Measurements from ENCODE around the gene ANKRD31.
"Not testable (repeated sequence)": the region's sequence is repeated elsewhere in the genome, so short reads cannot be mapped to it uniquely, and the experiment has no call there.

Gene ANKRD31, protein sequence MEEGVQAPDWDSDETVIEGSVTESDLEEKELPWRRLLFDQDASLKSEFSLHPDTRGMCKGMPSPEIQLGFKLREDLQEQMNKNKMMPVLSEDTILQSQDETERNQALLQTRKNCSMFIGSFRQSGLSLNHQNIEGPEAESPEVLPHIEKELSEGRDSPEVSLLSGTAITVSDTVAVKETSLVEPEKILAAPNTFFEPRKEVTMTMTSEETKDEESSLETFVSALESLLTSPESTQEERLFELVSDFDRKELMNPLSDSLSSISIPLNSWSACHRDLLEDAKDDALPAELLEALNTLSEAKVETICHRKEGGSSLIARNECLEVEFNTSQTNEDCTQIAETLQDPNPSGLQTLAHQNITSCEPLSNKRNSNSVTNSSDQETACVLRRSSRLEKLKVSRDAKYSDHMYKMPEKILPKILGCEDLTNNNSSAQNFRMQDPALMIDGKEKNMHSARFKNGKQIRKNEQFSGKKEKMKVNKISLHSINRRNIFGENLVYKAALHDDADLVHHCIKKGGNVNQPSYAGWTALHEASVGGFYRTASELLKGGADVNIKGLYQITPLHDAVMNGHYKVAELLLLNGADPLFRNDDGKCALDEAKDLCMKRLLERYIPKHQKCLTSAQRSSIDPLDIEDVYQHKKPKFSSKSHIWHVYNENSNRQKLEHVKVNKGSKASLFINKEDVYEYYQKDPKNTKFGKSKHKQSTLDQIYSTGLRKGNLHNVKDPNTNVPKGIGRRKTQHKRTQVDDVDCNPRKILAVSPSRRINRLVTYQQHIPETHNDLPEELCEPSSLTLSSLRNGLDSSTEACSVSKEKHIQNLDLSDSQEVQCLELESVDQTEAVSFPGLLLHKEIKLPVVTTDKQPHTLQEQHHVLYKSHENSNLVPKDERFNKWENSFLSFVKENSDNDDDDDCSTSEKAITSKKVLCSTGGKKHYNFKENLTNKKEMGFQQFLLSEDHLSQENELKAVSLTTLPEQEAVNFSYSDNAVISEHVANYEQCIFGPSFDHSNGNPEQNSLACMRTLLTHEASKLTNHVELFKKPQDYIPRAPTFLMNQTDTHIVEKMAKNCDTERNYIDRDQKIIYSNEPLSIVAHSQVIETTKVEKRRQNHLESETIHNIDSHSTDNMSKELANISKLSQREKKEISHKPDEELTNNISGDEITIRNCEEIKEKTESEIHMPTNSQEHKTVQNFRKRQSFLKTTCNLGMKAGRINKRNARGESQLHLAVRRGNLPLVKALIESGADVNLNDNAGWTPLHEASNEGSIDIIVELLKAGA (N-terminal part only)

DNA sequence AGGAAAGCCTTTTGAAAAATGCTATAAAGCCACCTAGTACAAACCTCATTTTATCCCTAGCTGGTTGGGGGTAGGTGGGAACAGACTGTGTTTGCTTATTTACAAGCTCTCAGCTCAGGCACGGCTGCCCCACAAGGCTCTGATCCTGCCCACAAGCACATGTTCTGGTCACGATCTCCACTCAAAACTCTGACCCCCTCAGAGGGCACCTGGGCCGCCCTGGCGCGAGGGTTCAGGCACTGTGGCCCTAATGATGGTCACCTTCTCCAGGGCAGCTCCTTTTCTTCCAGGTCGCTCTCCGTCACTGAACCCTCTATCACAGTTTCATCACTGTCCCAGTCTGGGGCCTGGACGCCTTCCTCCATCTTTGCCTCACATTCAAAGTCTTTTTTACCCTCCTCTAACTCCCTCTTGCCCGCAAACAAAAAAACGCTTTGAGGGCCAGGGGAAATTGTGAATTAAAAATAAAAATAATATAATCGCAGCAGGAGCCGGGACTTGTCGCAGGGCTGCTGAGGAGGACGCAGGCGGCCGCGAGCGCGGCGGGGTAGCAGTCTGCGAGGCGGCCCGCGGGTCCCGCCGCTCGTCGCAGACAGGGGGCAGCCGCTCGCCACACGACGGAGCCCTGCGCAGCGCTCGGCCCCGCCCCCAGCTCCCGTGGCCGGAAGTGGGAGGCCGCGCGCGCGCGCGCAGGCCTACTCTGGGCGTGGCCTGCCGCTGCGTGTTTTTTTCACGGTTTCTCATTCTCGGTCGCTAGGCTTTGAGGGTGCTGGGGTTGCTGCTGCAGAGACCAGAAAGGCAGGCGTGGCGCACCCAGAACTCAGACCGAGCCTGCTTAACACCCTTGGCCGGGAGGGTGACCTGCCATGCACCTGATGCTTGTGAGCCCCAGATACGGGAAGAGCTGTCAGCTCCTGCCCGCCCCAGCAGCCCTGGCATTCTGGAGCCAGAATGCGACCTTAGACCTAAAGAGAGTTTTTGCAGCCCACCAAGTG lies at the start of gene ANKRD31:
TSS of gene ANKRD31 (minus strand) at position 557 of the 995 bp plus-strand sequence. CDS start at position 365, 192 bp downstream.
- DNase-seq = peak; percentile 92

DNA sequence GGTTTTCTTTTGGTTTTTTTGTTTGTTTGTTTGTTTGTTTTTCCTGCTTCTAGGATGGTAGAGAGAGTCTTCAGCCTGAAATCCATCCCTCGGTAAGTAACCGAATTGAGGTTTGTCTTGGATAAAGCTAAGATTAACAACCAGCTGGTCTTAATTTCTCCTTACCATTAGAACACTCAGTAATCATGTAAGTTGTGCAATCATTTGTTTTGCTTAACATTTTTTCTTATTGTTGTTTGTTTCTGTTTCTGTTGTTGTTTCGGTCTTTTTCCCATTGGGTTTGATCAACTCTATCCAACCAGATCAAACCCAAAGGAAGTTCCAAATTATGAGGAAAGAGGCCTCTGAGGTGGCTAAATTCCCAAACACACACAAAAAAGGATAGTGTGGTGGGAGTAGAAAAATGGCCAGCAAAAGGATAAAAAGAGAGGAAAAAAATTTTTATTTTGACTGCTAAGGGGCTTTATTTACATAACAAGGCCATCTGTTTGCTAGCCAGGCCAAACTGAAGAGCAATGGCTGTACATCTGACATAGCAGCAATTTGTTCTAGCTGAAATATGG lies 49.6 kb upstream of the ANKRD31 start:
- DNase-seq = no peak

DNA sequence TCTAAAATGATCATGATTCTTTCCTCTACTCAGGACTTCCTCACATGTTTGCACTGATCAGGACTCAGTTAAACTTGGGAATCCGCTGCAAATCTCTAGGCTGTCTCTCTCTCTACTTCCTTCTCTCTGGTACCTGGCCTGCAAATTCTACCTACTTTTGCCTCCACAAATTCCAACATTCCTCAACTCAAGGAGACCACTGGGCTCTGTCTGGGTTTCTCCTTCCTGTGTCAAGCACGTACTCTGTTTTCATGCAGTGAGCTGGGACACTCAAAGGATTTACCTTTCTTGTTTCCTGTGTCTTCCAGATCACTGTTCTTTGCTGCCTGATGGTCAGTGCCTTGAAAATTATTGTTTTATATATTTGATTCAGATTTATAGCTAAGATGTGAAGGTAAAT lies 45.9 kb upstream of the ANKRD31 start:
- no peak for DNase-seq

DNA sequence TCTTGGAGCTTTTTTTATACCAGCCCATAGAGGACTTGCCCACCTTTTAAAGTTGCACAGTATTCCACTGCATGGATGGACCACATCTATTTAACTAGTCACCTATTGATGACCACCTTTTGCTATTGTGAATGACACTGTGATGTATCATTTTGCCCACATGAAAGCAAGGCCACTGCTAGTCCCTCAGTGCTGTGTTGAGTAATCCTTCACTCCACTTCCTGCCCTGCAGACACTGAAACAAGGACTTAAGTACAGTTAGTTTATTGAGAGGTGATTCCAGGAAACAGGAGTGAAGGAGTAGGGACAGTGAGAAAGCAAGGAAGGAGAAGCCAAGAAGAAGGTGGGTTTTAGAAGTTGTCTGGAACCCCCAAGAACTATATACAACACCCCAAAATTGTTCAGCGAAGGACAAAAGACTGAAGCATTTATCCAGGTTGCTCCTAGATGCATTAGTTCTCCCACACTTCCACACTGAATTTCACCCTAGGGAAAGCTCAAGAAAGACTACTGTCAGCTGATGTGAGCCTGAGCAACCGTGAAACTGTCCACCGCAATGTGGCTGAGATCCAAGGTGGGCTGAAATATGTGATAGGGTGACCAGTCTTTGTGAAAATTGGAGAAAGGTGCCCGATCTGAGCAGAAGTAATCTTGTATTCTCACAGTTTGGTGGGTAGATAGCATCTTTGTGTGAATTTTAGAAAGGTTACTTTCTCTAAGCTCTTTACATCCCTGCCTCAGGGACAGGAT lies 45.2 kb upstream of the ANKRD31 start:
- no peak for DNase-seq

DNA sequence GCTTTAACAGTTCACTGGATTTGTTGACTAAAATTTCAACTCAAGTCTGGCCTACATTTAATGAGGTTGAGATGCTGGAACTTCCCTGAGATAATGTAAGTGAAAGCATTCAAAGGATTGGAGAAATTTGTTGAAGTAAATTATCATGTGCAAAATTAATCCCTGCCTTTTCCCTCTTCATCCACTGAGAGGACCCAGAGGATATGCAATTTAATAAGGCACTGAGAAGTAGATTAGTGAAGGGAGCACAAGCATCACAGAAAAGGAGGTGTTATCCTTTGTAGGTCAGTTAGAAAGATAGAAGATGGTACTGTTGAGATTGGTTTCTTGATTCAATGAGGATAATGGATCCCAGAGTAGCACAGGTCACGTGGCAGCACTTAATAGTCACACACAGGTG lies 42.6 kb upstream of the ANKRD31 start:
- DNase-seq = no peak

DNA sequence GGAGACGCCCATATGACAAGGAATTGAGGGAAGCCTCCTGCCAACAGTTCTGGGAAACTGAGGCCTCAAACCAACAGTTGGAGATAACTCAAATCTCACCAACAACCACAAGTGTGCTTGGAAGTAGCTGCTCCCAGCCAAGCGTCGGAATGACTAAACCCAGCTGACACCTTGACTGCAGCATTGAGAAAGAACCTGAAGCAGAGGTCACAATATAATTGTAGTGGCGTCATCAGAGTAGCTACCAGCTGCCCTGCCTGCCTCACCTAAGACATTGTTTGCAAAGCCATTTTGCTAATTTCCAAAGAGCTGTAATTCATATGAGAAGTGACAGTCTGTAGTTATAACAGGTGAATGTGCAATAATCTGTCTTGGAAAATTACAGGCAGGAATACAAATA lies 40.8 kb upstream of the ANKRD31 start:
- no peak for DNase-seq

DNA sequence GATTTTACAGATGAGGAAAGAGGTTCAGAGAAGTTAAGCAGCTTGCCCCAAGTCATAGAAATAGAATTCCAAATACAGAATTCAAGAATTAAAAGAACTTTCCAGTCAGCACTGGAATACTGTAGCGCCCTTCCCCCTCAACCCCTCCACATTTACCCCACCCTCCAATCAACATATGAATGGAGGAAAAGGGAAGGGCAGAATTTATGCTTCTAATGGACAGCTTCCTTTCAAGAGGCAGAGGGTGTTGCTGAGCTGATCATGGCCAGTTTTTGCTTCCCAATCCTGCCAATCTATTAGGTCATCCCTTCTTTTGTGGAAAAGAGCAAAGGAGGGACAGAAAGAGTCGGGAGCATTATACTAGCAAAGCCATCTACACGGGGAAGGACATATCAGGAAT lies 39.1 kb upstream of the ANKRD31 start:
- no peak for DNase-seq

DNA sequence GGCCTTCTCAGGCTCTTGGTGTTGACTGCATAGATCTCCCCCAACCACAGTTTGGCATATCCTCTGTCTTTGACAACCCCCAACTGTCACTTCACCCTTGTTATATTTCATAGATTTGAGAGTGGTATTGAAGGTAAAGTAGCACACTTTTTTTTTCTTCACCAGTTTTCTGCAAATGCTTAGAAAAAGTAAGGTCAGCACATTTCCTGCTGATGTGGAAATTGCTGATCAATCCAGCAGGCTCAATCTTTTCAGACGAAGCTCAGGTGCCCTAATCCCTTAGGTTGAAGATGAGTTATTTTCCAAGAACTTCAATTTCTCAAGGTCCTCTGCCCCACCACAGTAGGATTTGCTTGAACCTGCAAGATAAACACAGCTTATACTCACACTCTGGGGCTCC lies 38.5 kb upstream of the ANKRD31 start:
- DNase-seq = no peak

DNA sequence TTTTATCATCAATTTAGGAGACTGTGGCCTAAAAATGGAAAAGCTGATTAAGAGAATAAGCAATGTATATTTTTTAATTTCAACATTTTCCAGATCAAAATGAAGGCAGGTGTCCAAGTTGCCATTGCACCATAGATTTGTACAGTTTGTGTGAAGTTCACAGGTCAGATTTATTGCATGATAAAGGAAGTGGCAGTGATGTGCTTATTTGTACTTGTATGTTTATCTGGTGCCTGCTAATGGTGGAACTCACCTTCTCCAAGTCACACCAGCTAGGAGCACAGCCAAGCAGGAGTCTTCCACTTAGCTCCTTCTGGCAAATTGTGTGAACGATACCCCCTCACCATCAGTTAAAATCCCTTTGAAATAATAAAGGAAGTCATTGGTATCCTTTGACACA lies 37.8 kb upstream of the ANKRD31 start:
- no peak for DNase-seq

DNA sequence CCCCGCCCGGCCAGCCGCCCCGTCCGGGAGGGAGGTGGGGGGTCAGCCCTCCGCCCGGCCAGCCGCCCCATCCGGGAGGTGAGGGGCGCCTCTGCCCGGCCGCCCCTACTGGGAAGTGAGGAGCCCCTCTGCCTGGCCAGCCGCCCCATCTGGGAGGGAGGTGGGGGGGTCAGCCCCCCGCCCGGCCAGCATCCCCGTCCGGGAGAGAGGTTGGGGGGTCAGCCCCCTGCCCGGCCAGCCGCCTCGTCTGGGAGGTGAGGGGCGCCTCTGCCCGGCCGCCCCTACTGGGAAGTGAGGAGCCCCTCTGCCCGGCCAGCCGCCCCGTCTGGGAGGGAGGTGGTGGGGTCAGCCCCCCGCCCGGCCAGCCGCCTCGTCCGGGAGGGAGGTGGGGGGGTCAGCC lies 33.9 kb upstream of the ANKRD31 start:
- not testable (repeated sequence) for DNase-seq

DNA sequence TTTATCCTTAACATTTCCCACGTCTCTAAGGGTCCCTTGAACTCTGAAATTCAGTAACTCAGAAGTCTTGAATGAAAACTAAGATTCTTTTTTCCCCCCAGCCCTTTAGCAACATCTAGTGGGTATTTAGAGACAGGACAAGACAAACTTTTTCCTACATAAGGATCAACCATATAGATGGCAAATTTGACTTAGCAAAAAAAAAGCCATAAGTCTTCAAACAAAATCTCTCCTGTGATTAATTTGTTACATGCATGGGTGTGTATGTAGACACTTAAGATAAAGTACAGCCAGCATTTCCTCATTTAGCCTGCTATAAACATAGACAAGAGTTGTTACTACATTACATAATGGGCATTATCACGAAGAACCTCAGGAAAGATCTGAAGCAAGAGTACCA lies 29.1 kb upstream of the ANKRD31 start:
- DNase-seq = peak; percentile 10

DNA sequence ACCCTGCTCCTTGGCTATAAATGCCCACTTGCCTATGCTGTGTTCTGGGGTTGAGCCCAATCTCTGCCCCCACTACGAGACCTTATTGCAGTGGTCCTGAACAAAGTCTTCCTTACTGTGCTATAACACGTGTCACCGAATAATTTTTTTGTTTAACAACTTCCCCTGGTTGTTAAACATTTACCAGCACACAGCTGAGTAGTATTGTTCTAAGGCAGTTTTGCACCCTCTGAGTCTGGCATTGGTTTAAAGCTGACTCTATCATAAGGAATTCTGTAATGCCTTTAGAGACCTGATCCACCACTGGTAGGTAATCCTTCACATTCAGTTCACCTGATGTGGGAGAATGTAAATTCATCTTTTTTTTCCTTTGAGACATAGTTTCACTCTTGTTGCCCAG lies 25.6 kb upstream of the ANKRD31 start:
- DNase-seq = no peak

DNA sequence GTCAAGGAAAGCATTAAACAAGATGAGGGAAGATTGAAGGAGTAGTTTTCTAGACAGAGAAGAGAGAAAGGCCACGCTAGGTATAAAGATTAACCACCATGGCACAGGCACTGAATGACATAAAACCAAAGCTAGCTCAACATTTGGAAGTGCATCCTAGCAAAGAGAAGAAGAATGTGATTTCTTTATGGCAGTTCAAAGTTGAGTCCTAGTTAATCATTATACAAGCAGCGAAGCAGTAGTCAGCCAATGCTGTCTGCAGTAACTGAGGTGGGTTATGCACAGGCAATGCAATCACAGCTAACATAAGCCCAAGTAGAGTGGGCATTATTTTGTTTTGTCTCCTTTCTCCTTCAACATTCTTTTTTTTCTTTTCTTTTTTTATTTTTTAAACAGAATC lies 24.0 kb upstream of the ANKRD31 start:
- no peak for DNase-seq

DNA sequence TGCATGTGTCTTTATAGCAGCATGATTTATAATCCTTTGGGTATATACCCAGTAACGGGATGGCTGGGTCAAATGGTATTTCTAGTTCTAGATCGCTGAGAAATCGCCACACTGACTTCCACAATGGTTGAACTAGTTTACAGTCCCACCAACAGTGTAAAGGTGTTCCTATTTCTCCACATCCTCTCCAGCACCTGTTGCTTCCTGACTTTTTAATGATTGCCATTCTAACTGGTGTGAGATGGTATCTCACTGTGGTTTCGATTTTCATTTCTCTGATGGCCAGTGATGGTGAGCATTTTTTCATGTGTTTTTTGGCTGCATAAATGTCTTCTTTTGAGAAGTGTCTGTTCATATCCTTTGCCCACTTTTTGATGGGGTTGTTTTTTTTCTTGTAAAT lies 13.8 kb upstream of the ANKRD31 start:
- not testable (repeated sequence) for DNase-seq

DNA sequence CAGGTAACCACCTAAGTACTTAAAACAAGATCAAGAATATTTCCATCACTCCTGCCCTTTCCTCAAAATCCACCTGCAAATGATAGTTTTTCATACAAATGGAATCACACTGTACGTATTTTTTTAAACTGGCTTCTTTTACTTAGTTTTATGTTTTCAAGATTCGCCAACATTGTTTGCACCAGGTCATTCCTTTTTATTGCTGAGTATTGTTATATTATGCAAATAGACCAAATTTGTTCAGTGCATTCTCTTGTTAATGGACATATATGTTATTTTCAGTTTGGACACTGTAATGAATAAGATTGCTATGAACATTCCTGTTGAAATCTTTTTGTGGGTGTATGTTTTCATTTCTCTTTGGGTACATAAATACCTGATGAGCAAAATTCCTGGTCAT lies 8.3 kb upstream of the ANKRD31 start:
- no peak for DNase-seq

DNA sequence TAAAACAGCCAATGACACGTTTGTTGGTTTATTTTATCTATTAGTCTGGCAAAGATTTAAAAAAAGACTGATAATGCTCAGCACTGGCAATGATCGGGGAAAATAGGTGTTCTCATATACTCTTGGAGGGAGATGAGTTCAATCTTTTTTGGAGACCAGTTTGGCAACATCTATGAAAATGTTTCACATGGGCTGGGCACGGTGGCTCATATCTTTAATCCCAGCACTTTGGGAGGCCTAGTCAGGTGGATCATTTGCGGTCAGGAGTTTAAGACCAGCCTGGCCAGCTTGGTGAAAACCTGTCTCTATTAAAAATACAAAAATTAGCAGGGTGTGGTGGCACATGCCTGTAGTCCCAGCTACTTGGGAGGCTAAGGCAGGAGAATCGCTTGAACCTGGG lies 6.8 kb upstream of the ANKRD31 start:
- DNase-seq = no peak

DNA sequence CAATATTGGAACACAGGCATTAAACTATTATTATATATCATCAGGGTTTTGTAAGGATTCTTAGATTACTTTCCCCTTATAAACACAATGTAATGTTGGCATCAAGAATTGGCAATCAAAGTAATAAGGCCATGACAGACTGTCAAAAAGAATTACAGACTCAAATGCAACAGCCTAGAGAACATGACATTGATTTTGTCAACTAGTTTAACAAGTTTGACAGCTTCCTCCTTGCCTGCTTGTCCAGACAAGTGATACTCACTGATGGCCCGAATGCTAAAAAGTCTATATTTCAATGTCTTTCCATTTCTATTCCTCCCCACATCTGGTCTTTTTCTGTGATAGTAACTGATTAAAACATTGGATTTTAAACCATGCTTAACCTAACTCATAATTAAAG lies 6.4 kb upstream of the ANKRD31 start:
- DNase-seq = no peak

DNA sequence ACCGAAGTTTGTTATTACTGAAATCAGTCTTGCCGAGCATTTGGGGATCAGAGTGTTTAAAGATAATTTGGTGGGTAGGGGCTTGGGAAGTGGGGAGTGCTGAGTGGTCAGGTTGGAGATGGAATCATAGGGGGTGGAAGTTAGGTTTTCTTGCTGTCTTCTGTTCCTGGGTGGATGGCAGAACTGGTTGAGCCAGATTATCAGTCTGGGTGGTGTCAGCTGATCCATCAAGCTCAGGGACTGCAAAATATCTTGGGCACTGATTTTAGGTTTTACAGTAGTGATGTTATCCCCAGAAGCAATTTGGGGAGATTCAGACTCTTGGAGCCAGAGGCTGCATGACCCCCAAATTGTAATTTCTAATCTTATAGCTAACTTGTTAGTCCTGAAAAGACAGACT lies 5.4 kb upstream of the ANKRD31 start:
- no peak for DNase-seq

DNA sequence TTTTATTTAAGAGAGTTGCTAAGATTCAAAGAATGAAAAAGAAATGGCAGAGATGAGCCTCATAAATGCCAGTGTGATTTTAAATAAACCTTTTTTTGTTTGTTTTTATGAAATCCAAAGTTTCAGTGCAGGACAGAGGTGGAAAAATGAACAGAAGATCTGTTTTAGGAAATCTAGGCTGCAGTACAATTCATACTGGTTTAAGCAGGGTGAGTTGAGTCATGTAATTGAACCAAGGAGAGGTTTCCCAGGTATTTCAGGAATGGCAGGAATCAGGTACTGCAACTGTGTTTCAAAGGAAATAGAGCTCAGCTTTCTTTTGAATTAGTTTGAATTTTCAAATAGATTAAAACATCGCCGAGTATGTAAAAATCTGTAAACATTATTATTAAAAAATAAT lies 3.0 kb upstream of the ANKRD31 start:
- no peak for DNase-seq

DNA sequence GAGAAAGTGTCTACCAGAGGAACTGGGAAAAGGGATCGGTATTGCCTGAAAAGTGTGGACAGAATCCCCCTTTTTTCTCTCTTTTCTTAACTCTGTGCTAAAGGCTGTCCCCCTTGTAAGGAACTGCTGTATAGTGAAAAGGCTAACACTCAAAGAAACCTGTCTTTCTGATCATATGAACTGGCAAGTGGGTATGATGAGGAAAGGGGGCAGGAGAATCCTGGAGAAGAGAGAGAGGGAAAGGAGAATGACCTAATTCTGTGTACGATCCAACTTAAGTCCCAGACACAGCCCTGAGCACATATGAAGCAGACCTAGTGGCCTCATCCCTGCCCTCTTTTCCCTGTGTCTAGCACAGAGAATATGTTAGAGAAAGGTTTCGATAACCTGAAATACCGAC lies 967 bp downstream of the ANKRD31 start:
- DNase-seq = no peak

DNA sequence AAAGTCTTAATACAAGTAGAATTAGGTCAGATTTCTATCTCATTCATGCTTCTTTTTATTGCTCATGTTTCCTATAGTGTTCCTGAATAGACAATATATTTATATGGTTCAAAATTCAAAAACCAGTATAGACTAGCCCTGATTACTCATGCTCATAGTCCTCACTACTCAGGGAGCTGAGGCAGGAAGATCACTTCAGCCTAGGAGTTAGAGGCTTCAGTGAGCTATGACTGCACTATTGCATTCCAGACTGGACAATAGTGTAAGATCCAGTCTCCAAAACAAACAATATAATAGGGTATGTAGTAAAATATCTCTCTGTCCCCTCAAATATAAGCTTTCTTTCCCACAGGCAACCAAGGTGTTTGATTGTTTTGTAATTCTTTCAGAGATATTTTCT lies 2.4 kb downstream of the ANKRD31 start:
- no peak for DNase-seq

Data from activated CD4-positive, alpha-beta T cell treated with anti-CD3 and anti-CD28 coated beads, Interleukin-10, Interleukin-2, amounts not matched to agents 100 ng/mL and 50 ng/mL, durations not matched to agents 16 hours and 8 hours (primary cell).